HG03521 (cell line): Measurements from ENCODE around the gene MIS12.

ENCODE experiments used
- ATAC-seq: cut with Tn5 transposase; IDR thresholded peaks from one replicate; pipeline ENCODE4 v1.9.1; 2021; ENCODE audit warnings: mild to moderate bottlenecking, moderate library complexity; ENCODE audit not compliant: unreplicated experiment

The MIS12 gene

DNA sequence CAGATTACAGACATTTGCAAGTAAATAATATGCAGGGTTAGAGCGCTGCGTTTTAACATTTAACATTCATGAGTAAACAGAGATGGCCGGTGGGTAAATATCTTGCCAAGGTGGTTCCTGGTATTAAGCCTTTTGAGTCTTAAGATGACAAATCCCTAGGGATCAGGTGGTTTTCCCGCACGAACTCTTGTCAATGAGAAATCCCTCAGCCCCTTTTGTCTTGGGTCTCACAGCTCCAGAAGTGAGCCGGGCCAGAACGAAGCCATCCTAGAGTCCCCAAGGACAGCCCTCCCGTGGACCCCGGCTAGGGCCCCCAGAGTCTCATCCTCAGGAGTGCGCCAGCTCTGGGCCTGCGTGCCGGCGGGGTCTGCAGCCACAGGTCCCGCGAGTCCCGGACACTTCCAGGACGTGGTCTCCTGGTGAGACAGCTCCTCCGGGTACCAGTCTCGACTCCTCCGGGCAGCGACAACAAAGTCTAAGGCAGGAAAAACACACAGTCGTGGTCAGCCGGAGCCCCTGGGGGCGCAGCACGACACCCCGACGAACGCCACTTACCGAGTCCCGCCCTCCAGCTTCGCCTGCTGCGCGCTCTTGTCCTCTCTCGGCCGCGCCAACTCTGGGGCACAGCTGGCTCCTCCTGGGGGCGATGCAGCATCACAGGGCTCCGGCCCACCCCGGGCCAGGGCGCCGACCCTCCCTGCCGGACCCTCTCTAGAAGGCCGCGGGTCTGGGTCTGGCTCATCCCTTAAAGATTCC is 13.3 kb downstream of the MIS12 start:
- ATAC-seq, result no peak

DNA sequence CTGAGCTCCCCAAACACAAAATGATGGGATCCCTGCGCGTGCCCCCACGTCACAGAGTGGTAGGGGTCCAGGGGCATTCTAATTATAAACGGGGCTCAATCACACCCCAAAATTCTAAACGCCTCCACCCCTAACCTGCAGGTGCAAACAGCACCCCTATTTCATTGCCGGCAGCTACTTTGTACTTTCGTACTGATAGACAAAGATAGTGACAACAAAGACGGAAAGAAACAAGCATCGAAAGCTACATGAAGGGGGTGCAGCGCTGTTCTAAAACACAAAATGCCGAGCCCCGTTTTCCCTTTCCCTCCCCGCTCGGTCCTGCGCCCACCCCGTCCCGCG is 13.9 kb downstream of the MIS12 start:
- ATAC-seq, result no peak

DNA sequence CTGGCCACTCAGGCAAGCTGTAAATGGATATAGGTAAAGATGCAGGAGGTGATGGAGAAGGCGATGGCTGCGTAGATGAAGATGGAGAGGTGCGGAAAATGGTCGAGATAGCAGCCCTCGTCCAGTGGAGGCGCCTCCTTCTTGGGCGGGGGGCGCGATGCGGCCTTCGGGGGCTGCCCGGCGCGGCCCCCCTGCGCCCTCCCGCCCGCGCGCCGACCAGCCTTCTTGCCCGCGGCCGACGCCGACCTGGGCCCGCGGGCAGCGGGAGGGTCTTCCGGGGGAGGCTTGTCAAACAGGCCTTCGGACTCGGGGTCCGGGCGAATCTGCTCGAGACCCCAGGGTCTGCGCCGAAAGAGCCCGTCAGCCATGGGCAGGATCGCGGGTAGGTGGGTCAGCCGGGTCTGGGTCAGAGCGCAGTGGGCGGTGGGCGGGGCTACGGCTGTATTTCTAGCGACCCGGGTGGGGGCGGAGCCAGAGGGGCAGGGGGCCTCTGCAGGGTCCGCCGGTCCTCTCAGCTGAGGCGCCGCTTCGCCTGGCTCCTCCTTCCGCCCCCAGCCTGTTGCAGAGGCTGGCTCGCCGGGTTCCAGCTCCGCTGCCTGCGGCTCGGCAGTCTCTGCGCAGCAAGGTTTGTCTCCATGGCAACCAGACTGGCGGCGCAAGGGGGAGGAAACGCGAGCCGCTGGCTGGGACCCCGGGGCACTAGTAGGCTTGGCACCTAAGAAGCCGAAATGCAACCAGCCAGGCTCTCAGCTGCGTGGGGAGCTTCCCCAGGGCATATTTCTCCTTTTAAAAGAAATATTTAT is 14.4 kb downstream of the MIS12 start:
- ATAC-seq, result no peak

DNA sequence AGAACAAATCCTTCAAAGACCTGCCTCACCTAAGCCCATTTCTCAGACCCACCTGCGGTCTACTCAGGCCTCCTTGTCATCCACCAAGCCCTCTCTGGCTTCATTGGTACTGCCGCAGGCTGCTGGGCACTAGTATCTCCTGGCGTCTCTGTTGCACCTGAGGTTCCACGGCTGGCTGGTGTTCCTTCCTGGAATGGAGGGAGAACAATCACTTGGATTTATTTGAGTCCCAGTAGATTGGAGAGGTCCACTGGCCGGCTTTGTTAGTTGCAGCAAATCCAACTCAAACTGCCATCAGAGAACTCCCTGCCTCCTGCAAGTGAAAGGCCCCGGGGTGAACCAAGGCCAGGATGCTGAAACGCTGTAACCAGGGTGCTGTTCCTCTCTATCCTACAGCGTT is 15.3 kb downstream of the MIS12 start:
- ATAC-seq, result no peak

DNA sequence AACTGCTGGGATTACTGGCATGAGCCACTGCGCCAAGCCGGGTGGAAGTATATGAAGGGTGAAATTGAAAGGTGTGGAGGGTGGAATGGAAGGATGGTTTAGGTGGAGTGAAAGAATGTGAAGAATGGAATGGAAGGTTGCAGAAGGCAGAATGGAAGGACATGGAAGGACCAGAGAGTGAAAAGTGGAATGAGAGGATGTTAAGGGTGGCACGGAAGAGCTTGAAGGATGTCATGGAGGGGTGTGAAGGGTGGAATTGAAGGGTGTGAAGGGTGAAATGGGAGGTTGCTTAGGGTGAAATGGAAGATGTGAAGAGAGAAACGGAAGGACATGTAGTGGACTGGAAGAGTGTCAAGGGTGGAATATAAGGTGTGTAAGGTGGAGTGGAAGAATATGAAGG is 16.2 kb downstream of the MIS12 start:
- ATAC-seq, result no peak

DNA sequence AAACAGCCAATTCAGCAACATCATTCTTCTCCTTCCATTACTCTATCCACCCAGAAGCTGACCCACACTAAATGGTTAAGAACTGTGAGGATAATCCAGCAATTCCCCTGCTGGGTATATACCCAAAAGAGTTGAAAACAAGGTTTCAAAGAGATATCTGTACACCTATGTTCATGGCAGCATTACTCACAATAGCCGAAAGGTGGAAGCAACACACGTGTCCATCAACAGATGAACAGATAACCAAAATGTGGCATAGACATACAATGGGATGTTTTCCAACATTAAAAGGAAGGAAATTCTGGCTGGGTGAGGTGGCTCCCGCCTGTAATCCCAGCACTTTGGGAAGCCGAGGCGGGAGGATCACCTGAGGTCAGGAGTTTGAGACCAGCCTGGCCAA is 19.9 kb downstream of the MIS12 start:
- no peak for ATAC-seq

DNA sequence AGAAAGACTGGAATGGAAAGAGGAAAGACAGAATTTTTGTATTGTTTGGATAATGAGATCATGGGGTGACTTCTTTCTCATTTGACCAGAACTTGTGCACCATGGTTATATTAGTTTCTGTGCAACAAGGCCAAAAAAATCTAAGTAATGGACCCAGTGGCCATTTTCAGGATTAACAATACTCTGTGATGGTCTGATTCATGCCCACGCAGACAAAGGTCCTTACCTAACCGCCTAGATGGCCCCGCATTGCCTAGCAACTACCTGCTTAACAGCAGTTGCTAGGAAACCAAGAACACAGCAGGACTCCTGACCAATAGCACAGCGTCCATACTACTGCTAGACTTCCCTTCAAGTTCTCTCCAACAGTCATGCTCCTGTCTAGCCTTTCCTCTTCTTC is 22.4 kb downstream of the MIS12 start:
- no peak for ATAC-seq

DNA sequence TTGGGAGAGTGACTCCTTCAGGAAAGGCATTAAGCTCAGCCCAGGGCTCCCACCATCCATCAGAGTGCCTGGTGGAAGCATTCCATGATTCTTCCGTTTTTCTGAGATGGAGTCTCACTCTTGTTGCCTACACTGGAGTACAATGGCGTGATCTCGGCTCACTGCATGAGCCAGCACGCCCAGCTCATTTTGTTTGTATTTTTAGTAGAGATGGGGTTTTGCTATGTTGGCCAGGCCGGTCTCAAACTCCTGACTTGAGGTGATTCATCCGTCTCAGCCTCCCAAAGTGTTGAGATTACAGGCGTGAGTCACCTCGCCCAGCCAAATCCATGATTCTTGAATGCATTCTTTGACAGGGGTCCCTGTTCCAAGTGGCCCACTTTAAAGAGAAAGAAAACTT is 23.1 kb downstream of the MIS12 start:
- no peak for ATAC-seq

DNA sequence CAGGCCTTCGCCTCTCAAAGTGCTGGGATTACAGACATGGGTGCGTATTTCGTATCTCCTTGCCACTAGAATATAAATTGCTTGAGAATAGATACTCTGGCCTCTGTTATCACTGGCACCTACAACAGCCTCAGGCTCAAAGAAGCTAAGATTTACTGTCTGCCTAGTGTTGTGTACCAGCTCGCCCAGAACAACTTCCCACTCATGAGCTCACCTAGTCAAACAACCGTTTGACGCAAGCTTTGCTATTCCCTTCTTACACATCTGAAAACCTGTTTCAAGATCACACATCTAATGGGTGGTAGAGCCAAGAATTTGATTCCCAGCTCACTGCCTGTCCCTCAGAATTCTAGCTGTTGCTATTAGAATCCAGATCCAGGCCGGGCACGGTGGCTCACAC is 24.4 kb downstream of the MIS12 start:
- ATAC-seq, result no peak

DNA sequence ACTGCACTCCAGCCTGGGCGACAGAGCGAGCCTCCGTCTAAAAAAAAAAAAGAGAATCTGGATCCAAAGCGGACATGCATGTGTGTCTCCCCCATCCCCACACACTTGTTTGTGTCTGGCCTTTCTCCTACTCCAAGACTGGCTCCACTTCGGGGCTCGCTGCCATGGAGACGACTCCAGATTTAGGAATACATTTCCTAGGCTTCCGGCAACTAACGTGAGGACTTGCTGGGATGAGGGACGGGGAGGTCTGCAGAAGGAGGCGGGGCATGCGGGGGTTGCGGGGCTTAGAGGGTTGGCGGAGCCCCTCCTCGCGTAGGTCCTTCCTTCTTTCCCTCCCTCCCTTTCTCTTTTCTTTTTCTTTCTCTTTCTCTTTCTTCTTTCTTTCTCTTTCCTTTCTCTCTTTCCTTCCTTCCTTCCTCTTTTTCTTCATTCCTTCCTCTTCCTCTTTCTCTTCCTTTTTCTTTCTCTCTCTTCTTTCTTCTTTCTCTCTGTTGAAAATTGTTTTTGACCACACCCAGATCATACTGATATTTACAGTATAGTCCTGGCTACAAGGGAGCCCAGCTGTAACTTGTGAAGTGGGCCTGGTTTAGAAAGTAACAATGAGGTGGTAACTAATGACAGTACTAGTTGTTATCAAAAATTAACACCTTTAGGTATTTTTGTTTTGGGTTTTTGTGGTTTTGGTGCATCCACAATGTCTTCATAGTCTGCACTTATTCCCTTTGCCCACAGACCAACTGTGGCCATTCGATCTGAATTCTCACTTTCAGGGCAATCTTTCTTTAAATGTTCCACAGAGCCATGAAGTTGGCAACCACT is 25.2 kb downstream of the MIS12 start:
- no peak for ATAC-seq

DNA sequence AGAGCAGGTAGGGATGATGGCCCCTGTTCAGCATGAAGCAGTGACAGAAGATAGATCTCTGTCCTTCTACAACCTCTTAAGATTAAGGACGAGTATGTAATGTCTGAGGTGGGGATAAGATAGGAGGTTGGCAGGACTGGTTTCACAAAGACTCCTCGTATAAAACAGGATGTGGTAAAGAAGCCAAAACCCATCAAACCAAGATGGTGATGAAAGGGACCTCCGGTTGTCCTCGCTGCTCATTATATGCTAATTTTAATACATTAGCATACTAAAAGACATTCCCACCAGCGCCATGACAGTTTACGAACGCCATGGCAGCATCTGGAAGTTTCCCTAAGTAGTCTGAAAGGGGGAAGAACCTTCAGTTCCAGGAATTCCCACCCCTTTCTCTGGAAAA is 27.3 kb downstream of the MIS12 start:
- ATAC-seq, result no peak

DNA sequence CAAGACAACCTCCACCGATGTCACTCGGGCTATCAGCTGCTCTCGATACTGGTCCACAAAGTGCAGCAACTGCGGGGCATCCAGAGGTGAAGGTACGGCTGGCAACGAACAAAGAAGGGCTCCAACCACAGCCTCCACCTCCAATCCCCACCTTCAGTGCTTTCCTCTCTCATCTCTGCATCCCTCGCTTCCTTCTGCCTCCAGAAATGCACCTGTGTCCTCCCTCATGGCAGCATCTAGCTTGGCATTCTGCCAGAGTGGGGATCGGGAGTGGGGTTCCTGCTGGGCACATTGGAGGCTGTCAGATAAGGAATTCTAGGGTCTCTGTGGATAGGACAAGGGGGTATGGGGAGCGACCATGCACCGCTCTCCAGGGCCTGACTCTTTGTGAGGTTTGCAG is 28.6 kb downstream of the MIS12 start:
- no peak for ATAC-seq

DNA sequence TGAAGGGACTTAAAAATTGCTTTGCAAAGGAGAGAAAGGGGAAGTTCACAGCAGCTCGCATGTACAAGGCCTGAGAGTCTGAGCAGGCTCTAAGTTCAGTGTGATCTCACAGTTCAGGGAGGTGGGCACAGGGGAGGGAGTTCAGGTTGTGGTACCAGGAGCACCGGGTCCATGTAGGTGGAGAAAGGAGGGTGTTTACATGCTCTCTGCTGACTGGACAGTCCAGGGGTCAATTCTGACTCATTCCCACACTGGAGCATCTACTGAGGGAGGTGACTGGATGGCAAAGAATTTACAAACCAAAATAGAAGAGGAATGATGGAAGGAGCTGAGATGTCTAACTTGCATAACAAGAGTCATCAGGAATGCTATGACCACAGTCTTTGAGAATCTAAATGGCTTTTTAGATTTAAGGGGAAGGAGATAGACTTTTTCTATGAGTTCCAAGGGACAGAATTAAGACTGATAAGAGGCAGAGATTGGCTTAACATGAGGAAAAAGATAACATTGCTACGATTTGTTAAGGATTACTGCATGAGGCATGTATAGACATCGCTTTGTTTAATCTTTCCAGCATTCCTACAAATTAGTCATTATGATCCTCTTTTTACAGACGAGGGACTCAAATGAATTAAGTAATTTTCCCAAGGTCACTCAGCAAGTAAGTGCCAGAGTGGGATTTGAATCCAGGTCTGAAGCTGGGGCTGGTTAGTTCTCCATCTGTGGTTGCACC is 29.9 kb downstream of the MIS12 start:
- no peak for ATAC-seq

DNA sequence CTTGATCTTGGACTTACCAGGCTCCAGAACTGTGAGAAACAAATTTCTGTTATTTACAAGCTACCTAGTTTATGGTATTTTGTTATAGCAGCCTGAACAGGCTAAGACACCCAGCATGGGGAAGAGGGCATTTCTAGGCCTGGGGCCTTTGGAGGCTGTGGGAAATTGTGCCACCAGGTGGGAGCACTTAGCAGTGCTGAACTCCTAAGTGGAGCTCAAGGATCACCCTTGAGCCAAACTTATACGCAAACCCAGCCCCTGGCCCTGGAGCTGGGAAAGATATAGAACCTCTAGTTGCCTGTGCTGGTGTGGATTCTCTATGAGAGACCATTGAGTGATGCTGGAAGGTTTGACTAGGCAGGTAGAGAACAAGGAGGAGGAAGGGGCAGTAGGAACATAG is 36.1 kb downstream of the MIS12 start:
- ATAC-seq, result no peak

DNA sequence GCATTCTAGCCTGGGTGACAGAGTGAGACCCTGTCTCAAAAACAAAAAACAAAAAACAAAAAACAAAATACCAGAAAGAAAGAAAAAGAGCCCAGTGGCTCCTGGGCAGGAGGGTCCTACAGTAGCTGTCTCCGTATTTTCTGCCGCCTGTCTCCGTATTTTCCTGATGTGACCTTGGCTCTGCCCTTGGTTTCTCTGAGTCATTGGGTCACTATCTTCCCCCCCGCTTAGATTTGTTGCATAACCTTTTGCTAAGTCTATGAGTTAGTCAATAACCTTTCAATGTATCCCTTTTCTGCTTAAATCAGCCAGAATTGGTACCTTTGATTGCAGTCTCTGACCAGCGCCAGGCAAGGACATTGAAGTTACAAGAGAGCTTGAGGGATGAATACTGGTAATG is 36.9 kb downstream of the MIS12 start:
- ATAC-seq, result no peak

DNA sequence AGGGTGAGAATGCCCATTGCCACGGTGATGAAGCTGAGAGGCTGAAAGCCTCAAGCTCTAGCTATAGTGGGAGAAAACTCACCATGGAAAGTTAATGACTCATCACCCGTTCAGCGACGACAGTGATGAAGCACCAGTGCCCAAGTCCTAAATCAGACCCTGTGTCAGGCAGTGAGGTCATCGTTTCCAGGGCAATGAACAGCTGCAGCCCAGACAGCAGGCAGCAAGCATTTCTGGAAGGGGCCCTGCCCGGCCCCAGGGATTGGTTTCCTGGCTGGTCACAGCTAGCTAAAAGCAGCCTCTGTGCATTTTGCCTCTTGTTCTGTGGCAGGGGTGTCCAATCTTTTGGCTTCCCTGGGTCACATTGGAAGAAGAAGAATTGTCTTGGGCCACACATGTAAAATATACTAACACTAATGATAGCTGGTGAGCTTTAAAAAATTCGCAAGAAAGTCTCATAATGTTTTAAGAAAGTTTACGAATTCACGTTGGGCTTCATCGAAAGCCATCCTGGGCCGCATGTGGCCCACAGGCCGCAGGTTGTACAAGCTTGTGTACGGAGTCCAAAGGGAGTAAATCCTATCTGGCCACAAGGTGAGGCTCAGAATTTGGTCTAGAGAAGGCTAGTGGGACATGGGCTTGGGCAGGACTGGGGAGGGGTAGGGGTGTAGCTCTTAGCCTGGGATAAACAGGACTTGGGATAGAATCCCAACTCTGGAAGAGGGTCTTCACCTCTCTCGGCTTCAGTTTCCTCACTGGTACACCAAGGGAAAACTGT is 40.6 kb downstream of the MIS12 start:
- ATAC-seq, result no peak

DNA sequence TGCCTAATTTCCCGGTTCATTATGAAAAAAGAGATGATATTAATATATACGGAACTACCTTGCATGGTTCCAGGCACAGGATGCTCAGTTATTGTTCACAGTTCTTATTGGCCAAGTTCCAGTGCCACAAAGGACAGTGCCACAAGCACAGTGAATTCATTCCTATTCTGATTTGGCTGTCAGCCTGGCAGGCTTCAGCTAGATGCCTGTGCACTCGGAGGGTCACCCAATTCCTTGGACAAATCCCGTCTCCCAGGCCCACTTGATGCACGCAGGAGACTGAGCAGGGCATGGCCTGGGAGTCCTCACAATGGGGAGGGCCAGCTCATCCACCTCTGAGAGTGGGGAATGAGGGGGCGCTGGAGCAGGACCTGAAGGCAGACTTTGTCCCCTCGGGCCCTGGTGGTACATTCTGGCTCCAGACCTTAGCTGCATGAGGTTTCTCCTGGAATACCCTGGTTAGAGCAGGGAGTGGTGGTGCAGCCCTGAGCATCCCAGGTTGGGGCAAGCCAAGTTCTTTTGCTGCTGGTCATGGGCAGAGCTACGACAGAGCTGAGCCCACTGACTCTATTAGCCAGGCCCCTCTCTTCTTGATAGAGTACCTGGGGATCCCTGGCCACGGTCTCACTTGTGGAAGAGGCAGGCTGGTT is 41.4 kb downstream of the MIS12 start:
- ATAC-seq, result no peak

DNA sequence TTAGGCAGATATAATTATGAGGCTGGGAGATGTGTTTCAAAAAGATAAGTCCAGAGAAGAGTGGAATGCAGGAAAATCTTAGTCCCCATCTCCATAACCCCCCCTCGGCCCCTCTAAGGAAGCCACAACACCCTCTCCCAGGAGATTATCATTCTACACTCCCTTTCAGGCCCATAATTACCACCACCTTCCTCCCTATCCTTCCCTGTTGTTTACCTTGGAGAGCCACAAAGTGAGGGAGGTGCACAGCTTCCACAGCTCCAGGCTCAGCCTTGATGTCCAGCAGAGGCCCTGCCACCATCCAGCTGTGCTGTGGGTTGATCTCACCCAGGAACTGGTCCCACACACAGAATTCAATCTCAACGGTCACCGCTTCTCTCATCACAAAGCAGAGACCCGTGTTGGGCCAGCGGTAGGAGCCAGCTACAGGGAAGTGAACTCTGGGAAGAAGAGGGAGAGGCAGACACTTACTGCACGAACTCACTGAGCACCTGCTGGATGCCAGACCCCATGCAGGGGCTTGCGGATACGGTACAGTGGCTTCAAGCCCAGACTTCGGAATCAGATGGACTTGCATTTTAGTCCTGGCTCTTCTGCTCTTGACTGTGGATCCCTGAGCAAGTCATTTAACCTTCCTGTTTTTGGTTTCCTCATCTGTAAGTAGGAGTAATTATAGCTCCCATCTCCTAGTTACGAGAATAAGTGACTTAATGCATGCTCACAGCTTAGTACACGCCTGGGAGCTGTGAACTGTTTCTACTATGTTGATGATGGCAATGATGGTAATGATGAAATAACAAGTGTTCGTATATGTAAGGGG is 44.1 kb downstream of the MIS12 start:
- ATAC-seq, result no peak

DNA sequence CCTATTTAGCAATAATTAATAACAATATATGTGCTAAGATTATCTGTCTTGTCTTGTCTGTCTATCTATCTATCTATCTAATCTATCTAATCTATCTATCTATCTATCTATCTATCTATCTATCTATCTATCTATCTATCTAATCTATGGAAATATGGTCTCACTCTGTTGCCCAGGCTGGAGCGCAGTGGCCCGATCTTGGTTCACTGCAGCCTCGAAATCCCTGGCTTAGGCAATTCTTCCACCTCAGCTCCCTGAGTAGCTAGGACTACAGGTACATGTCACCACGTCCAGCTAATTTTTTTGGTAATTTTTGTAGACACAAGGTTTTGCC is 44.7 kb downstream of the MIS12 start:
- ATAC-seq, result no peak
